ENCODE data around the gene CDIP1. TPM values are rescaled to one million over a fixed set of nuclear protein-coding genes. Genes with fewer than 3 reads are reported as not detected.
"Not testable (repeated sequence)": the region's sequence is repeated elsewhere in the genome, so short reads cannot be mapped to it uniquely, and the experiment has no call there.

The CDIP1 gene
- total RNA-seq, result 10 to 100 TPM; 23.4 to 25.5 TPM
- 10 to 100 TPM; 18.2 to 25.3 (median 25.0) TPM for polyA plus RNA-seq
- 25.1 to 38.9 (median 32.9) reads per million in 6 experiments for total RNA-seq

- POLR2A ChIA-PET, result interaction anchor here (0.5 to 3.5 kb wide), 11 partner anchors 10 to 196 kb away, joined by 3 to 21 read pairs (median 6); partner anchors contain the start of genes ANKS3, CORO7, DNAAF8 and HMOX2
- peaks cover 25 to 46% (median 41%) of the 10 kb centered on the region in 4 donors for H3K4me1 Mint-ChIP-seq
These were observed at the start of gene CDIP1 for GRCh38 chr16:4538350-4539235. CDIP1 (minus strand) TSS chr16:4538773; CDS start chr16:4514130, 24,643 bp downstream.

GRCh38 chr16:4586291-4586690, 47.7 kb upstream of the CDIP1 start:
- H3K9me3 Mint-ChIP-seq, result peaks cover 0 to 4% (median 0%) of the 10 kb centered on the region in 9 donors
- H3K27ac Mint-ChIP-seq, result no peak overlapping the region
- POLR2A ChIA-PET, result no interaction called here
- DNase-seq, result no peak
- H3K4me3 Mint-ChIP-seq, result no peak overlapping the region
- no peak for ATAC-seq
- peaks cover 3 to 8% (median 5%) of the 10 kb centered on the region in 5 donors for H3K27me3 Mint-ChIP-seq
- no peaks in the 10 kb centered on the region for H3K36me3 Mint-ChIP-seq
- H3K4me1 Mint-ChIP-seq, result peaks cover 3 to 5% (median 4%) of the 10 kb centered on the region in 4 donors

More at GRCh38 chr16:4538350-4539235, at the start of gene CDIP1:
- Mint-ChIP-seq H3K36me3 (peaks cover 0 to 5% (median 2%) of the 10 kb centered on the region in 3 donors), H3K4me3 (peak within 1 kb of the TSS; percentile 75 to 91 (median 82)), H3K27ac (peak within 1 kb of the TSS; percentile 87 to 98 (median 94)), H3K9me3 (peaks cover 0 to 9% (median 4%) of the 10 kb centered on the region in 9 donors), H3K27me3 (no peaks in the 10 kb centered on the region)
- DNase-seq, result peak; percentile 84 to 97 (median 92)
- peak; percentile 85 to 88 for ATAC-seq

- H3K4me3 Mint-ChIP-seq, result no peak overlapping the region
- no peak overlapping the region for H3K27ac Mint-ChIP-seq
- H3K9me3 Mint-ChIP-seq, result peaks cover 0 to 4% (median 0%) of the 10 kb centered on the region in 9 donors
- ATAC-seq (no peak), DNase-seq (no peak)
- no peaks in the 10 kb centered on the region for H3K36me3 Mint-ChIP-seq
- peaks cover 3 to 5% (median 4%) of the 10 kb centered on the region in 4 donors for H3K4me1 Mint-ChIP-seq
- H3K27me3 Mint-ChIP-seq, result peaks cover 3 to 8% (median 5%) of the 10 kb centered on the region in 5 donors
- POLR2A ChIA-PET, result no interaction called here
These were observed 45.3 kb upstream of the CDIP1 start for GRCh38 chr16:4583906-4584305.

- no peak for ATAC-seq
- Mint-ChIP-seq H3K27me3 (peaks cover 0 to under 1% (median 0%) of the 10 kb centered on the region in 5 donors), H3K4me3 (no peak overlapping the region), H3K36me3 (no peaks in the 10 kb centered on the region), H3K4me1 (no peaks in the 10 kb centered on the region), H3K9me3 (no peaks in the 10 kb centered on the region), H3K27ac (no peak overlapping the region)
- DNase-seq, result no peak
- POLR2A ChIA-PET, result interaction anchor here (0.6 to 0.8 kb wide), 2 partner anchors 115 to 335 kb away, joined by 5 to 7 read pairs; no protein-coding TSS in a partner anchor
These were observed 41.7 kb upstream of the CDIP1 start for GRCh38 chr16:4580250-4580649.

- Mint-ChIP-seq H3K4me3 (no peak overlapping the region), H3K27ac (no peak overlapping the region), H3K4me1 (peaks cover 0 to 6% (median 4%) of the 10 kb centered on the region in 4 donors), H3K9me3 (no peaks in the 10 kb centered on the region), H3K27me3 (no peaks in the 10 kb centered on the region), H3K36me3 (no peaks in the 10 kb centered on the region)
- POLR2A ChIA-PET, result interaction anchor here (0.6 to 1.5 kb wide), 5 partner anchors 16 to 287 kb away, joined by 3 to 7 read pairs (median 3); no protein-coding TSS in a partner anchor
- ATAC-seq (no peak), DNase-seq (no peak)
These were observed 40.5 kb upstream of the CDIP1 start for GRCh38 chr16:4578961-4579530.

GRCh38 chr16:4576008-4576407, 37.4 kb upstream of the CDIP1 start:
- no peak overlapping the region for H3K4me3 Mint-ChIP-seq
- H3K27me3 Mint-ChIP-seq, result no peaks in the 10 kb centered on the region
- peaks cover 0 to 6% (median 4%) of the 10 kb centered on the region in 4 donors for H3K4me1 Mint-ChIP-seq
- no peak for DNase-seq
- H3K27ac Mint-ChIP-seq, result no peak overlapping the region
- H3K36me3 Mint-ChIP-seq, result no peaks in the 10 kb centered on the region
- ATAC-seq, result no peak
- POLR2A ChIA-PET, result no interaction called here
- H3K9me3 Mint-ChIP-seq, result no peaks in the 10 kb centered on the region

- ATAC-seq, result peak; percentile 32 to 53
- peaks cover 0 to 6% (median 4%) of the 10 kb centered on the region in 4 donors for H3K4me1 Mint-ChIP-seq
- POLR2A ChIA-PET, result no interaction called here
- H3K27me3 Mint-ChIP-seq, result no peaks in the 10 kb centered on the region
- H3K4me3 Mint-ChIP-seq, result no peak overlapping the region
- no peaks in the 10 kb centered on the region for H3K9me3 Mint-ChIP-seq
- H3K36me3 Mint-ChIP-seq, result no peaks in the 10 kb centered on the region
- DNase-seq, result peak in 1 of 10 donors; percentile 6
- H3K27ac Mint-ChIP-seq, result no peak overlapping the region
These were observed 36.5 kb upstream of the CDIP1 start for GRCh38 chr16:4574919-4575705.

- ATAC-seq, H3K9me3 Mint-ChIP-seq, POLR2A ChIA-PET, DNase-seq, H3K36me3 Mint-ChIP-seq, H3K27me3 Mint-ChIP-seq, H3K27ac Mint-ChIP-seq, H3K4me3 Mint-ChIP-seq, H3K4me1 Mint-ChIP-seq: not testable (repeated sequence)
These were observed 35.4 kb upstream of the CDIP1 start for GRCh38 chr16:4573926-4574325.

GRCh38 chr16:4572715-4573114, 34.1 kb upstream of the CDIP1 start:
- H3K27ac Mint-ChIP-seq, result peak overlapping the region in 1 of 10 donors; percentile 34
- no peaks in the 10 kb centered on the region for H3K9me3 Mint-ChIP-seq
- H3K4me3 Mint-ChIP-seq, result no peak overlapping the region
- DNase-seq (no peak), ATAC-seq (no peak)
- no peaks in the 10 kb centered on the region for H3K27me3 Mint-ChIP-seq
- peaks cover 0 to 6% (median 4%) of the 10 kb centered on the region in 4 donors for H3K4me1 Mint-ChIP-seq
- POLR2A ChIA-PET, result no interaction called here
- no peaks in the 10 kb centered on the region for H3K36me3 Mint-ChIP-seq

- no peak overlapping the region for H3K4me3 Mint-ChIP-seq
- H3K9me3 Mint-ChIP-seq, result no peaks in the 10 kb centered on the region
- ATAC-seq, result no peak
- no peak for DNase-seq
- H3K27me3 Mint-ChIP-seq, result no peaks in the 10 kb centered on the region
- H3K36me3 Mint-ChIP-seq, result no peaks in the 10 kb centered on the region
- POLR2A ChIA-PET, result no interaction called here
- peak overlapping the region in 1 of 10 donors; percentile 27 for H3K27ac Mint-ChIP-seq
- peaks cover 0 to 6% (median 4%) of the 10 kb centered on the region in 4 donors for H3K4me1 Mint-ChIP-seq
These were observed 32.2 kb upstream of the CDIP1 start for GRCh38 chr16:4570688-4571321.

- Mint-ChIP-seq H3K4me3 (no peak overlapping the region), H3K27ac (no peak overlapping the region), H3K36me3 (no peaks in the 10 kb centered on the region), H3K4me1 (peaks cover 0 to 6% (median 4%) of the 10 kb centered on the region in 4 donors), H3K9me3 (no peaks in the 10 kb centered on the region), H3K27me3 (no peaks in the 10 kb centered on the region)
- DNase-seq (no peak), ATAC-seq (no peak)
- POLR2A ChIA-PET, result no interaction called here
These were observed 31.5 kb upstream of the CDIP1 start for GRCh38 chr16:4570086-4570485.

GRCh38 chr16:4566144-4566543, 27.6 kb upstream of the CDIP1 start:
- Mint-ChIP-seq H3K36me3 (no peaks in the 10 kb centered on the region), H3K9me3 (no peaks in the 10 kb centered on the region), H3K27ac (no peak overlapping the region), H3K4me3 (no peak overlapping the region), H3K27me3 (no peaks in the 10 kb centered on the region), H3K4me1 (no peaks in the 10 kb centered on the region)
- POLR2A ChIA-PET, result no interaction called here
- no peak for DNase-seq
- no peak for ATAC-seq
